SW480 (cell line): ENCODE data around the gene RAD51B.

Experiments used
- DNase-seq: peaks from one replicate; pipeline ENCODE4 v3.0.0-alpha.2; 2016; ENCODE audit warnings: low spot score

Gene RAD51B

GRCh38 chr14:68145539-68145938 is 326.0 kb downstream of the RAD51B start:
- no peak for DNase-seq

- DNase-seq: peak; percentile 46
Measured at GRCh38 chr14:68146818-68147217, 327.2 kb downstream of the RAD51B start.

- no peak for DNase-seq
Measured at GRCh38 chr14:68147303-68147702, 327.7 kb downstream of the RAD51B start.

- no peak for DNase-seq
Measured at GRCh38 chr14:68148276-68148675, 328.7 kb downstream of the RAD51B start.

GRCh38 chr14:68148763-68149162 is 329.2 kb downstream of the RAD51B start:
- no peak for DNase-seq

GRCh38 chr14:68153275-68153674 is 333.7 kb downstream of the RAD51B start:
- no peak for DNase-seq

- no peak for DNase-seq
Measured at GRCh38 chr14:68154275-68154674, 334.7 kb downstream of the RAD51B start.

GRCh38 chr14:68157971-68158371 is 338.4 kb downstream of the RAD51B start:
- DNase-seq: no peak

- no peak for DNase-seq
Measured at GRCh38 chr14:68158640-68159039, 339.1 kb downstream of the RAD51B start.

- DNase-seq: no peak
Measured at GRCh38 chr14:68159701-68160633, 340.4 kb downstream of the RAD51B start.

- no peak for DNase-seq
Measured at GRCh38 chr14:68160779-68161546, 341.4 kb downstream of the RAD51B start.

GRCh38 chr14:68162887-68163286 is 343.3 kb downstream of the RAD51B start:
- DNase-seq: no peak

GRCh38 chr14:68164711-68165113 is 345.1 kb downstream of the RAD51B start:
- no peak for DNase-seq

- no peak for DNase-seq
Measured at GRCh38 chr14:68165274-68165843, 345.8 kb downstream of the RAD51B start.

GRCh38 chr14:68166731-68167382 is 347.3 kb downstream of the RAD51B start:
- no peak for DNase-seq

GRCh38 chr14:68167383-68168087 is 348.0 kb downstream of the RAD51B start:
- no peak for DNase-seq

- no peak for DNase-seq
Measured at GRCh38 chr14:68168460-68169109, 349.0 kb downstream of the RAD51B start.

- no peak for DNase-seq
Measured at GRCh38 chr14:68172216-68172615, 352.6 kb downstream of the RAD51B start.

- peak; percentile 87 for DNase-seq
Measured at GRCh38 chr14:68172627-68173026, 353.0 kb downstream of the RAD51B start.

- no peak for DNase-seq
Measured at GRCh38 chr14:68173227-68173972, 353.8 kb downstream of the RAD51B start.
